ENCODE results near the gene AGAP2.

DNA sequence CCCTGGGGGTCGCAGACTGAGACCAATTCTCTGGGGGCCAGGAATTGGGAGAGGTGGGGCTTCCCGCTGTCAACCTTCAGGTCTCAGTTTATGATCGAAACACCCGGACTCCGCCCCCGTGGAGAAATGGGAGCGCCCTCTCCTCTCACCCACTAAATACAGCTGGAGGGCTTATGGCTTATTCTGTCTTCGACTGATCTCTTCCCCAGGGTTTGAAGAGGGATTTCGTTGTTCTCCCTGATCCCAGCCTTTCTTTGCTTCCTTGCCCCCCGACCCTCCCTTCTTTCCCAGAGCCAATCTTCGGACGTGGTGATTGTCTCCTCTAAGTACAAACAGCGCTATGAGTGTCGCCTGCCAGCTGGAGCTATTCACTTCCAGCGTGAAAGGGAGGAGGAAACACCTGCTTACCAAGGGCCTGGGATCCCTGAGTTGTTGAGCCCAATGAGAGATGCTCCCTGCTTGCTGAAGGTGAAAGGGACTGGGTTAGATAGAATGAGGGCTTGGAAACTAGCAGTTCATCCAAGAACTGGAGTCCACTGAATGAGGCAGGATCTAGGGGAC lies 44.0 kb downstream of the AGAP2 start:
- TF ChIP-seq, protein P1, sequence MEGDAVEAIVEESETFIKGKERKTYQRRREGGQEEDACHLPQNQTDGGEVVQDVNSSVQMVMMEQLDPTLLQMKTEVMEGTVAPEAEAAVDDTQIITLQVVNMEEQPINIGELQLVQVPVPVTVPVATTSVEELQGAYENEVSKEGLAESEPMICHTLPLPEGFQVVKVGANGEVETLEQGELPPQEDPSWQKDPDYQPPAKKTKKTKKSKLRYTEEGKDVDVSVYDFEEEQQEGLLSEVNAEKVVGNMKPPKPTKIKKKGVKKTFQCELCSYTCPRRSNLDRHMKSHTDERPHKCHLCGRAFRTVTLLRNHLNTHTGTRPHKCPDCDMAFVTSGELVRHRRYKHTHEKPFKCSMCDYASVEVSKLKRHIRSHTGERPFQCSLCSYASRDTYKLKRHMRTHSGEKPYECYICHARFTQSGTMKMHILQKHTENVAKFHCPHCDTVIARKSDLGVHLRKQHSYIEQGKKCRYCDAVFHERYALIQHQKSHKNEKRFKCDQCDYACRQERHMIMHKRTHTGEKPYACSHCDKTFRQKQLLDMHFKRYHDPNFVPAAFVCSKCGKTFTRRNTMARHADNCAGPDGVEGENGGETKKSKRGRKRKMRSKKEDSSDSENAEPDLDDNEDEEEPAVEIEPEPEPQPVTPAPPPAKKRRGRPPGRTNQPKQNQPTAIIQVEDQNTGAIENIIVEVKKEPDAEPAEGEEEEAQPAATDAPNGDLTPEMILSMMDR (IDR thresholded peaks at IDR 0.05): no peak
- TF ChIP-seq EP300 (IDR thresholded peaks at IDR 0.05): no peak
- no peak for TF ChIP-seq POLR2AphosphoS5 (IDR thresholded peaks at IDR 0.05)
